ENCODE data around the gene MPG. TPM values are rescaled to one million over a fixed set of nuclear protein-coding genes. Genes with fewer than 3 reads are reported as not detected.

Gene MPG
- total and polyA plus RNA-seq, 2 experiments from 2014 or later: 38.0 to 91.1 TPM

GRCh38 chr16:86483-86952, 8.5 kb downstream of the MPG start:
- peaks cover 10% of the 10 kb centered on the region for H3K27me3 Mint-ChIP-seq (ENCODE audit: insufficient read depth, low read depth, poor library complexity)
- Histone ChIP-seq H3K36me3 (ENCODE audit: insufficient read depth) (no peaks in the 10 kb centered on the region), H2AFZ (no peak overlapping the region), H3K79me2 (replicated peaks; ENCODE audit: insufficient read depth) (no peaks in the 10 kb centered on the region), H3F3A (replicated peaks; ENCODE audit: low read depth) (no peaks in the 10 kb centered on the region), H3K9me2 (ENCODE audit: insufficient read depth) (no peaks in the 10 kb centered on the region), H3K4me3 (no peak overlapping the region), H3K4me2 (no peak overlapping the region), H3K27ac (ENCODE audit: low read depth) (no peak overlapping the region), H3K27me3 (ENCODE audit: insufficient read depth) (no peaks in the 10 kb centered on the region), H3K4me1 (ENCODE audit: insufficient read depth) (no peaks in the 10 kb centered on the region; the same call in 1 of the 2 replicates), H4K20me1 (replicated peaks; ENCODE audit: insufficient read depth) (no peaks in the 10 kb centered on the region; the same call in 1 of the 2 replicates)
- peaks cover 8% of the 10 kb centered on the region for H3K4me1 Mint-ChIP-seq
- ATAC-seq: no peak
- no peak for DNase-seq (ENCODE audit: low spot score)
- H3K27ac Mint-ChIP-seq: no peak overlapping the region
- TF ChIP-seq EZH2phosphoT487 (IDR thresholded peaks at IDR 0.05; ENCODE audit: unreplicated experiment) (no peak), POLR2AphosphoS5 (IDR thresholded peaks at IDR 0.05; ENCODE audit: low read depth) (no peak), EZH2 (IDR thresholded peaks at IDR 0.05; ENCODE audit: low read depth, unreplicated experiment) (no peak), ZNF331 (CRISPR knock-in tag; IDR thresholded peaks at IDR 0.05; ENCODE audit: low read depth) (no peak), JUNB (IDR thresholded peaks at IDR 0.05; ENCODE audit: unreplicated experiment) (no peak), CREB1 (CRISPR knock-in tag; IDR thresholded peaks at IDR 0.05; ENCODE audit: low read depth) (no peak), ZNF462 (CRISPR knock-in tag; IDR thresholded peaks at IDR 0.05) (no peak), CTCF (conservative IDR thresholded peaks at IDR 0.05; ENCODE audit: low read depth in 2 of 2) (no peak), ETS1 (IDR thresholded peaks at IDR 0.05) (no peak), NANOG (IDR thresholded peaks at IDR 0.05; ENCODE audit: borderline replicate concordance) (no peak), STAT1 (IDR thresholded peaks at IDR 0.05; ENCODE audit: unreplicated experiment) (no peak), REST (IDR thresholded peaks at IDR 0.05; ENCODE audit: unreplicated experiment) (no peak), ZNF114 (CRISPR knock-in tag; IDR thresholded peaks at IDR 0.05) (no peak)
- peaks cover 24% of the 10 kb centered on the region for H3K36me3 Mint-ChIP-seq (ENCODE audit: low read depth)
- H3K4me3 Mint-ChIP-seq: no peak overlapping the region
- no peaks in the 10 kb centered on the region for H3K9me3 Mint-ChIP-seq

Data from GM23338 (cell line).